ENCODE results near the gene OR8A1.
"Not testable (repeated sequence)": the region's sequence is repeated elsewhere in the genome, so short reads cannot be mapped to it uniquely, and the experiment has no call there.

The OR8A1 gene

GRCh38 chr11:124597626-124598025 lies 27.8 kb downstream of the OR8A1 start:
- DNase-seq: no peak

GRCh38 chr11:124600621-124601320 lies 31.0 kb downstream of the OR8A1 start:
- DNase-seq: no peak

- DNase-seq: no peak
Observed at GRCh38 chr11:124602193-124602592, 32.4 kb downstream of the OR8A1 start.

DNA sequence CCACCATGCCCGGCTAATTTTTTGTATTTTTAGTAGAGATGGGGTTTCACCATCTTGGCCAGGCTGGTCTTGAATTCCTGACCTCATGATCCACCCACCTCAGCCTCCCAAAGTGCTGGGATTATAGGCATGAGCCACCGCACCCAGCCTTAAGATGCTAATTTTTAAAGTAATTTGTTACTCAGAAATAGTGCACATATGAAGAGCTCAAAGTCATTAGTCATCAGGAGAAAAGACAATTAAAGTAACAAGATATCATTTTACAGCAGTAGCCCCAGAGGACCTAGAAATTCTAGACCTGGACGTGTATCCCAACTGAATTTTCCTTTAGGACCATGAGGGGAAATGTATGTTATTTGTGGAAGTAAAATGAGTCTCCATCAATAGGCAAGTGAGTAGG lies 32.9 kb downstream of the OR8A1 start:
- not testable (repeated sequence) for DNase-seq

GRCh38 chr11:124605719-124606118 lies 35.9 kb downstream of the OR8A1 start:
- no peak for DNase-seq

DNA sequence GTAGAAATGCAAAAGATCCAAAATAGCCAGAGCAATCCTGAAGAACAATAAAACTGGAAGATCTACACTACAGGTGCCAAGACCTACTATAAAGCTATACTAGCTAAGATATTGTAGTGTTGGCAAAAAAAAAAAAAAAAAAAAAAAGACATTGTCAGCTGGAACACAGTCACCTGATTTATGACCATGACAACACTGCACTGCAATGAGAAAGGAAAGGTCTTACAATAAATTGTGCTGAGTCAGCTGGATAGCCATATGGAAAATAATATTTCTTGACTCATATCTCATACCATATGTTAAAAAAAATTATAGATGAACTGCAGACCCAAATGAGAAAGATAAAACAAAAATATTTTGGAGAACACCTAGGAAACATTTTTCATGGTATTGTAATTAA lies 38.4 kb downstream of the OR8A1 start:
- no peak for DNase-seq

DNA sequence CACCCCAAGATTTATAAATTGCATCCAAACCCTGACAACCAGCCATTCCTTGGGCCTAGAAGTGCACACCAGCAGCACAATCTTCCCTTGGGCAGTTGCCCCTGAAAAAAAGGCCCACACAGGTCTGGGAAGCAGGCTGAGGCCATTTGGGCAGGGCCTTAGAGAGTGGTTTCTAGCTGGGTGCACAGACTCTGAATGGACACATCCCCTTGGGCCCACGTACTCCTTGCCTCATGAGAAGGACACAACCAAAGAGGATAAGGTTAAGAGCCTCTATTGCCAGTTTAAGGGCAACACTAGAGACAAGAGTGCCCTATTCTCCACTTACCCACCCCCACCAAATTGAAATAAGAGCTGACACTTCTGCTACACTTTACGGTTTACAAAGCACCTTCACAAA lies 40.5 kb downstream of the OR8A1 start:
- no peak for DNase-seq

- DNase-seq: no peak
Observed at GRCh38 chr11:124611064-124611463, 41.3 kb downstream of the OR8A1 start, which contains the start of gene PANX3. Gene PANX3 (plus strand): TSS chr11:124611428. CDS start chr11:124611557, 129 bp downstream.

DNA sequence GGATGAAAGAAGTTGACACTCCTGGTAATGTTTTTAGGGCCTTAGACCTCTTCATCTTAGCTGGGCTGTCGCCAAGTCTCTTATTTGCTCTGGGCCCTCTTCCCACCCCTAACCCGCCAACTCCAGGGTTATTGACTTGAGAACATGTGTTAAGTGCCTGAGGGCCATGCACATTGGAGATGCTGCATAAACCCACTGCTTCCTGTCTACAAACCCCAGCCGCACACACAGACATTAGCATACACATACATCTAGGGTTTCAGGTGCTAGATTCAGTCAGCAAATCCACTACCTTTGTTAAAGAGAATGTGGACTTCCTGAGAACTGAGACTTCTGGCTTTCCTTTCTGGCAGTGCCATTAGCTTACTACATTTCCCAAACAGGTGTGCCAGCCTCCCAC lies 42.2 kb downstream of the OR8A1 start:
- DNase-seq: no peak

- DNase-seq: no peak
Observed at GRCh38 chr11:124612567-124613246, 42.9 kb downstream of the OR8A1 start.

DNA sequence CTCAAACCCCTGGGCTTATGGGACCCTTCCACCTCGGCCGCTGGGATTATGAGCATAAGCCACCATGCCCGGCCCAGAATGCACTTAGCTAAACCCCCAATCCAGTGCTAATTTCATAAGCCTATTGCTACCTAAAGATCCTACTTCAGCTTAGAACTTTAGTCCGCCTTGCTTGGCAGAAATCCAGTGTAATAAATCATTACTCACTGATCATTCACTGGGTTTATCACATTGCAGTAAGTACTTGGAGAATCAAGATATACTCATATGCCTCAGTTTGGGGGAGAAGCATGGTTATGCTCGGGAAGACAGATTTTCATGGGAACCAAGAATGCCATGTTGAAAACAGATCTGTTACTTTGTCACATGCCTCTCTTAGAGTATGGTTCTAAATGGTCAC lies 49.1 kb downstream of the OR8A1 start:
- DNase-seq: no peak

Measured in amniotic stem cell (primary cell).